Endodermal cell (in vitro differentiated cells): ENCODE measurements around the gene SYN1. TPM values are rescaled to one million over a fixed set of nuclear protein-coding genes. Genes with fewer than 3 reads are reported as not detected.

ENCODE experiments used
- DNase-seq: peaks from one replicate; pipeline ENCODE4 v3.0.0-alpha.2; 2017
- H3K27ac ChIP-seq: 2 replicates; pipeline ENCODE4 v1.5.1; 2013; ENCODE audit warnings: mild to moderate bottlenecking, low read depth, low read length, moderate library complexity
- H3K27me3 ChIP-seq: 2 replicates; pipeline ENCODE4 v1.6.1; 2013; ENCODE audit warnings: mild to moderate bottlenecking, low read length, moderate library complexity; ENCODE audit not compliant: insufficient read depth, control insufficient read depth, poor library complexity, severe bottlenecking
- H3K36me3 ChIP-seq: 2 replicates; pipeline ENCODE4 v1.7.0; 2013; ENCODE audit warnings: mild to moderate bottlenecking, low read length, moderate library complexity; ENCODE audit not compliant: control insufficient read depth, insufficient read depth
- H3K4me1 ChIP-seq: one replicate; pipeline ENCODE4 v1.7.0; 2013; ENCODE audit warnings: low read length; ENCODE audit not compliant: control insufficient read depth, insufficient read depth
- H3K4me3 ChIP-seq: 2 replicates; pipeline ENCODE4 v1.5.1; 2013; ENCODE audit warnings: mild to moderate bottlenecking, low read length, moderate library complexity
- H3K9ac ChIP-seq: 2 replicates; pipeline ENCODE4 v1.6.1; 2013; ENCODE audit warnings: mild to moderate bottlenecking, low read length, moderate library complexity; ENCODE audit not compliant: poor library complexity, severe bottlenecking; ENCODE audit errors: extremely low read depth
- H3K9me3 ChIP-seq: 2 replicates; pipeline ENCODE4 v1.6.1; 2013; ENCODE audit warnings: mild to moderate bottlenecking, low read length, moderate library complexity; ENCODE audit not compliant: control insufficient read depth
- H3K27ac Mint-ChIP-seq: 2 replicates; pipeline ENCODE4 v1.8.0; 2020; ENCODE audit warnings: mixed read lengths
- H3K27me3 Mint-ChIP-seq: 2 replicates; pipeline ENCODE4 v1.8.0; 2021; ENCODE audit warnings: mild to moderate bottlenecking, mixed read lengths; ENCODE audit not compliant: insufficient read depth
- H3K36me3 Mint-ChIP-seq: 2 replicates; pipeline ENCODE4 v1.8.0; 2020; ENCODE audit warnings: low read depth, mixed read lengths
- H3K4me1 Mint-ChIP-seq: 2 replicates; pipeline ENCODE4 v1.8.0; 2020; ENCODE audit warnings: mixed read lengths
- H3K4me3 Mint-ChIP-seq: 2 replicates; pipeline ENCODE4 v1.8.0; 2020; ENCODE audit warnings: mild to moderate bottlenecking, moderate library complexity, mixed read lengths
- H3K9me3 Mint-ChIP-seq: 2 replicates; pipeline ENCODE4 v1.8.0; 2020; ENCODE audit warnings: mild to moderate bottlenecking, mixed read lengths
- WGBS, 2 experiments: methylation state at CpG; one replicate each; pipeline versions ENCODE4 v1.1.5 to v1.1.7; 2013; ENCODE audit warnings: missing lambda C conversion rate in 2 of 2, mixed read lengths in 1 of 2; ENCODE audit not compliant: insufficient coverage in 1 of 2, insufficient read length in 1 of 2; 5-methylcytosine and 5-hydroxymethylcytosine counted together
- total RNA-seq, 2 donors: library from RNA; stranded (reverse); fragmentation: NEBNext Ultra II Directional in 1 of 2; extraction: Animal tissue kit (Norgen Biotek cat#: 25700) in 1 of 2; gene quantifications; 2 replicates in 1 of 2; 3 replicates in 1 of 2; pipeline ENCODE4 v1.2.1, GENCODE V29; 2021
- TF ChIP-seq, protein P1 (sequence below): fragments of 200-600 bp; sonication (generic); conservative IDR thresholded peaks from 2 replicates; pipeline ENCODE4 v1.5.0; 2021; ENCODE audit warnings: antibody characterized with exemption, mild to moderate bottlenecking

Gene SYN1
- total RNA-seq, 2 donors from 2014 or later = 4.9 to 5.3 TPM

DNA sequence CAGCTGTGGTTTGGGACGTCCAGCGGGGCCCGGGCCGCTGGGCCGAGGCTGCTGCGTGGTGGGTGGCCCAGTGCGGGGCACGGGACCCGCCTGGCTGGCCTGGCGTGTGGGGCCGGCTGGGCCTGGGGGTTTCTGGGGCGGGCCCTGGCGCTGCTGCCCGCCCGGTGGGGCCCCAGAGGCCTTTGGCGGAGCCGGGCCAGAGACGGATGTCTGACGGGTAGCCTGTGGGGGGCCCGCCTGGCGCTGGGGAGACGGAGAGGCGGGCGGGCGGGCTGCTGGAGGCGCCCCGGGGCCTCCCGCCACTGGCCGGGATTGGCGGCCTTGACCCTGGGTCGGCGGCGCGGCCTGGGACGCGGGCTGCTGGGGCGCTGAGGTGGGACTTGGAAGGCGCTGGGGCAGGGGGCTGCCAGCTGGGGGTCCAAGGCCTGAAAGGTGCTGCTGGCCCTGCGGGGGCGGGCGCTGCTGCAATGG, 45.5 kb downstream of the SYN1 start:
- Mint-ChIP-seq H3K27ac (peak overlapping the region; percentile 86), H3K4me1 (peaks cover 12% of the 10 kb centered on the region), H3K9me3 (peaks cover 79% of the 10 kb centered on the region), H3K4me3 (peak overlapping the region; percentile 63), H3K36me3 (peaks cover 27% of the 10 kb centered on the region), H3K27me3 (no peaks in the 10 kb centered on the region)
- no peaks in the 10 kb centered on the region for H3K27me3 ChIP-seq
- no peaks in the 10 kb centered on the region for H3K9me3 ChIP-seq
- H3K36me3 ChIP-seq = no peaks in the 10 kb centered on the region
- WGBS, 2 experiments = 13% methylated on average over 34 of the region's 41 CpGs; no CpG with 5 or more reads in 1 of the 2 experiments
- peak overlapping the region; percentile 53 for H3K9ac ChIP-seq
- TF ChIP-seq, protein P1, sequence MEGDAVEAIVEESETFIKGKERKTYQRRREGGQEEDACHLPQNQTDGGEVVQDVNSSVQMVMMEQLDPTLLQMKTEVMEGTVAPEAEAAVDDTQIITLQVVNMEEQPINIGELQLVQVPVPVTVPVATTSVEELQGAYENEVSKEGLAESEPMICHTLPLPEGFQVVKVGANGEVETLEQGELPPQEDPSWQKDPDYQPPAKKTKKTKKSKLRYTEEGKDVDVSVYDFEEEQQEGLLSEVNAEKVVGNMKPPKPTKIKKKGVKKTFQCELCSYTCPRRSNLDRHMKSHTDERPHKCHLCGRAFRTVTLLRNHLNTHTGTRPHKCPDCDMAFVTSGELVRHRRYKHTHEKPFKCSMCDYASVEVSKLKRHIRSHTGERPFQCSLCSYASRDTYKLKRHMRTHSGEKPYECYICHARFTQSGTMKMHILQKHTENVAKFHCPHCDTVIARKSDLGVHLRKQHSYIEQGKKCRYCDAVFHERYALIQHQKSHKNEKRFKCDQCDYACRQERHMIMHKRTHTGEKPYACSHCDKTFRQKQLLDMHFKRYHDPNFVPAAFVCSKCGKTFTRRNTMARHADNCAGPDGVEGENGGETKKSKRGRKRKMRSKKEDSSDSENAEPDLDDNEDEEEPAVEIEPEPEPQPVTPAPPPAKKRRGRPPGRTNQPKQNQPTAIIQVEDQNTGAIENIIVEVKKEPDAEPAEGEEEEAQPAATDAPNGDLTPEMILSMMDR = no peak
- DNase-seq = no peak
- H3K4me1 ChIP-seq = no peaks in the 10 kb centered on the region
- H3K27ac ChIP-seq = peak overlapping the region; percentile 86
- peak overlapping the region; percentile 45 for H3K4me3 ChIP-seq

DNA sequence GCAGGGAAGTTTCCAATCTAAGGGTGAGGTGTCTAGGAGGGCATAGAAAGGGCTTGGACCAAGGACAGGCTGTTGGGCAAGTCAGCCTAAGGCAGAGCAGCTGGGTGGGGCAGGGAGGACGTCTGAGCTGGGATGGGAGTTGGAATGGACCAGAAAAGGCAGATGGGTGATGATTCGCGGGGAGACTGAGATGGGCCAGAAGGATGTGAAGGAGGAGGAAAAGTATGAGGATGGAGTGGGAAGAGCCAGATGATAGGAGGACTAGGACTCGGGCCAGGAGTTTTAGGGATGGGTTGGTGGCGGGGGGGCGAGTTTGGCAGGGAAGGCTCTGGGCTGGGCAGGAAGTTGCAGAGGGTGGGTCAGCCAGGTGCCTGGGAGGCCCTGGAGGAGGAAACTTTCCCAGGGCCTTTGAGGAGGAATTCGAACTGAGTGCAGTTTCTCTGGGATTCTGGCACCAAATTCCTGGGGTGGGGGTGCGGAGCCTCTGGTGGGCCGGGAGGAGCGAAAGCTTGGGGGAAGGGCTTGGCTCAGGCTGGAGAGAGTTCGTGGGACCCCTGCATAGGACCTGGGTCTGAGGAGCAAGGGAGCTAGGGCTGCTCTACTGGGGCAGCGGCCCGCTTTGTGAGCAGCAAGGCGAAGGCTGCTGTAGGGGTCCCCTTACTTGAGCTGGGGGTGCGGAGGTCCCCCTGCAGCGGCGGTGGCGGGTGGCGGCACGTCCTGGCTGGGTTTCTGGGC, 46.1 kb downstream of the SYN1 start:
- H3K36me3 Mint-ChIP-seq = peaks cover 33% of the 10 kb centered on the region
- peaks cover 3% of the 10 kb centered on the region for H3K36me3 ChIP-seq
- H3K27ac ChIP-seq = peak overlapping the region; percentile 86
- peak overlapping the region; percentile 88 for H3K27ac Mint-ChIP-seq
- peak overlapping the region; percentile 53 for H3K9ac ChIP-seq
- peaks cover 81% of the 10 kb centered on the region for H3K9me3 Mint-ChIP-seq
- TF ChIP-seq, protein P1 = no peak
- H3K4me1 ChIP-seq = no peaks in the 10 kb centered on the region
- H3K4me3 ChIP-seq = peak overlapping the region; percentile 45
- no peaks in the 10 kb centered on the region for H3K27me3 ChIP-seq
- WGBS, 2 experiments = 22% methylated on average over 18 of the region's 20 CpGs; no CpG with 5 or more reads in 1 of the 2 experiments
- H3K9me3 ChIP-seq = no peaks in the 10 kb centered on the region
- peak; percentile 92 for DNase-seq
- H3K27me3 Mint-ChIP-seq = no peaks in the 10 kb centered on the region
- peak overlapping the region; percentile 63 for H3K4me3 Mint-ChIP-seq
- H3K4me1 Mint-ChIP-seq = peaks cover 12% of the 10 kb centered on the region

DNA sequence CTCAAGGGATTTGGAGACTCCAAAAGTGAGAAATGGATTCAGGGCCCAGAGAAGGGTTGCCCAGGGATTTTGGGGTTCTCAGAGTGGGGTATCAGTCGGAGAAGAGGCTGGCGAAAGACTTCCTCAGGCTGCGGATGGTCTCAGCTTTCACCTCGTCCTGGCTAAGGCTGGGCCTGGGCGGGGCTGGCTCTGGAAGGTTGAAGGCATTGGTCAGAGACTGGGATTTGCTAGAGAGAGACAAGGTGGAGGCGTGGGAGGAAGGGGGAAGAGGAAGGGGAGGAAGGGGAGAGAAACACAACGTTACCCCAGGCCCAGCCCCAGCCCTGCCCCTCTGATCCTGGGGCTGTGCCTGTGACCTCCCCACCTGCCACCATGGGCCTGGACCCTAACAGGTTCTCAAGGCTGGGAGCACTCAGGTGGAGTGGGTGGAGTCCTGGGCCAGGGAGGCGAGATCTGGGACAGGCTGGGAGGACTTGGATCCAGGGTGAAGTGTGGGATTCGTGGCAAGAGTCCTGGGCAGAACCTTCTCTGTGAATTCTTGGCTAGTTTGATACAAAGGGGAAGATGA, 46.8 kb downstream of the SYN1 start:
- Mint-ChIP-seq H3K36me3 (peaks cover 38% of the 10 kb centered on the region), H3K27me3 (no peaks in the 10 kb centered on the region), H3K4me3 (peak overlapping the region; percentile 63), H3K27ac (peak overlapping the region; percentile 88), H3K9me3 (peaks cover 82% of the 10 kb centered on the region), H3K4me1 (peaks cover 10% of the 10 kb centered on the region)
- WGBS, 2 experiments = 80 to 85% methylated on average over 1 to 8 of the region's 9 CpGs
- no peak overlapping the region for H3K9ac ChIP-seq
- no peak for DNase-seq
- no peaks in the 10 kb centered on the region for H3K4me1 ChIP-seq
- peak overlapping the region; percentile 49 for H3K27ac ChIP-seq
- no peaks in the 10 kb centered on the region for H3K9me3 ChIP-seq
- H3K36me3 ChIP-seq = peaks cover 9% of the 10 kb centered on the region
- H3K4me3 ChIP-seq = no peak overlapping the region
- TF ChIP-seq, protein P1 = no peak
- H3K27me3 ChIP-seq = no peaks in the 10 kb centered on the region
